ENCODE measurements around the gene MN1. TPM values are rescaled to one million over a fixed set of nuclear protein-coding genes. Genes with fewer than 3 reads are reported as not detected.

The MN1 gene
- total and polyA plus RNA-seq, 8 donors = 0.54 to 2.6 (median 0.91) TPM

- intact Hi-C loops (cut with DNase I) = no loop called here
- no peaks in the 10 kb centered on the region for H3K27me3 ChIP-seq
- no peaks in the 10 kb centered on the region for H3K9me3 ChIP-seq
- WGBS, 2 donors = 89 to 93% methylated on average over 6 of the region's 6 CpGs
- FAIRE-seq (no peak), DNase-seq (no peak), ATAC-seq (no peak)
- no peak overlapping the region for H3K4me3 ChIP-seq
- H3K27ac ChIP-seq = no peak overlapping the region
- H3K4me1 ChIP-seq = no peaks in the 10 kb centered on the region
- TF ChIP-seq CTCF (IDR thresholded peaks at IDR 0.05) = no peak
- H3K36me3 ChIP-seq = no peaks in the 10 kb centered on the region
These were observed 33.9 kb upstream of the MN1 start for GRCh38 chr22:27835446-27835845.

GRCh38 chr22:27834364-27835185 lies 33.0 kb upstream of the MN1 start:
- FAIRE-seq (no peak), ATAC-seq (no peak)

GRCh38 chr22:27833803-27834202 lies 32.2 kb upstream of the MN1 start:
- ATAC-seq = no peak

More at GRCh38 chr22:27834364-27835185, 33.0 kb upstream of the MN1 start:
- WGBS, 2 donors = 91 to 92% methylated on average over 20 of the region's 20 CpGs
- Histone ChIP-seq H3K4me3 (no peak overlapping the region), H3K36me3 (no peaks in the 10 kb centered on the region), H3K4me1 (no peaks in the 10 kb centered on the region), H3K9me3 (no peaks in the 10 kb centered on the region), H3K27ac (no peak overlapping the region), H3K27me3 (no peaks in the 10 kb centered on the region)
- no peak for DNase-seq
- intact Hi-C loops (cut with DNase I) = no loop called here
- TF ChIP-seq CTCF (IDR thresholded peaks at IDR 0.05) = no peak

GRCh38 chr22:27832606-27833005 lies 31.1 kb upstream of the MN1 start:
- H3K4me3 ChIP-seq = no peak overlapping the region
- no peaks in the 10 kb centered on the region for H3K4me1 ChIP-seq
- intact Hi-C loops (cut with DNase I) = no loop called here
- TF ChIP-seq CTCF (IDR thresholded peaks at IDR 0.05) = no peak
- 89 to 90% methylated on average over 7 of the region's 7 CpGs for WGBS, 2 donors
- H3K36me3 ChIP-seq = no peaks in the 10 kb centered on the region
- ATAC-seq = no peak
- DNase-seq = no peak
- no peaks in the 10 kb centered on the region for H3K9me3 ChIP-seq
- H3K27ac ChIP-seq = no peak overlapping the region
- H3K27me3 ChIP-seq = no peaks in the 10 kb centered on the region
- FAIRE-seq = no peak

More at GRCh38 chr22:27833803-27834202, 32.2 kb upstream of the MN1 start:
- TF ChIP-seq CTCF (IDR thresholded peaks at IDR 0.05) = no peak
- H3K27me3 ChIP-seq = no peaks in the 10 kb centered on the region
- FAIRE-seq (no peak), DNase-seq (no peak)
- intact Hi-C loops (cut with DNase I) = no loop called here
- H3K27ac ChIP-seq = no peak overlapping the region
- H3K9me3 ChIP-seq = no peaks in the 10 kb centered on the region
- H3K4me1 ChIP-seq = no peaks in the 10 kb centered on the region
- no peak overlapping the region for H3K4me3 ChIP-seq
- no peaks in the 10 kb centered on the region for H3K36me3 ChIP-seq
- 87 to 90% methylated on average over 2 of the region's 2 CpGs for WGBS, 2 donors

GRCh38 chr22:27829620-27830019 lies 28.1 kb upstream of the MN1 start:
- H3K36me3 ChIP-seq = no peaks in the 10 kb centered on the region
- intact Hi-C loops (cut with DNase I) = no loop called here
- DNase-seq = no peak
- no peak for ATAC-seq
- H3K9me3 ChIP-seq = no peaks in the 10 kb centered on the region
- H3K27ac ChIP-seq = no peak overlapping the region
- H3K27me3 ChIP-seq = no peaks in the 10 kb centered on the region
- WGBS, 2 donors = 90 to 95% methylated on average over 3 of the region's 3 CpGs
- no peaks in the 10 kb centered on the region for H3K4me1 ChIP-seq
- no peak for TF ChIP-seq CTCF (IDR thresholded peaks at IDR 0.05)
- H3K4me3 ChIP-seq = no peak overlapping the region
- FAIRE-seq = no peak
